NCI-H1105 (cell line): ENCODE results near the gene TUBB1.

Experiments
- DNase-seq: peaks from one replicate; lab custom pipeline; 2025; lab: John Stamatoyannopoulos, UW

The TUBB1 gene

GRCh38 chr20:58989196-58989595, 30.0 kb upstream of the TUBB1 start:
- DNase-seq, result no peak

DNA sequence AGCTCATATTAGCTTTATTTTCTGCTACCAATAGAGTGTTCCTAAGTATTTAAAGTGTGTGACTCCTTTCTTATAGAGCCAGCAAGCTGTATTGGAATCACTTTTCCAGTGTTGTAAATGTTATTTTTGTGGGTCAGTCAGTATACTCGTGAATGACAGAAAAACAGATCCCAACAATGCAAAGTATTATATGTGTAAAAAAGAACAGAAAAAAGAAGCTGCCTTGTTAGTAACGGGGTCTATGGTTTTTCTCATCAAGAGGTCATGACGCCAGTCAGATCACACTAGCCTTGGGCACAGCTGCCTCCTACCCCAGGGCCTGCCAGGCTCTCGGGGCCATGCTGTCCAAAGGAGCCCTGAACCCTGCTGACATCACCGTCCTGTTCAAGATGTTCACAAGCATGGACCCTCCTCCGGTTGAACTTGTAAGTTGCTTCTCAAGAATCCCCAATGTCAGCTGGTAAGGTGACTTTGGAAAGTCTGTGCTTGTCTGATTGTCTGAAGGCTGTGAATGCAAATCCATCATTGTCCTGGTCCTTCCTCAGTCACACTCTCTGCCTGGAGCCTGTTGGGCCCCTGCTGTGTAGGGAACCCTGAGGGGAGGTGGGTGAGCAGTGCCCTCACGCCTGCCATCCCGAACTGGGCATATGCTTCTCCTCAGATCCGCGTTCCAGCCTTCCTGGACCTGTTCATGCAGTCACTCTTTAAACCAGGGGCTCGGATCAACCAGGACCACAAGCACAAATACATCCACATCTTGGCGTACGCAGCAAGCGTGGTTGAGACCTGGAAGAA, 28.4 kb upstream of the TUBB1 start:
- DNase-seq, result no peak

DNA sequence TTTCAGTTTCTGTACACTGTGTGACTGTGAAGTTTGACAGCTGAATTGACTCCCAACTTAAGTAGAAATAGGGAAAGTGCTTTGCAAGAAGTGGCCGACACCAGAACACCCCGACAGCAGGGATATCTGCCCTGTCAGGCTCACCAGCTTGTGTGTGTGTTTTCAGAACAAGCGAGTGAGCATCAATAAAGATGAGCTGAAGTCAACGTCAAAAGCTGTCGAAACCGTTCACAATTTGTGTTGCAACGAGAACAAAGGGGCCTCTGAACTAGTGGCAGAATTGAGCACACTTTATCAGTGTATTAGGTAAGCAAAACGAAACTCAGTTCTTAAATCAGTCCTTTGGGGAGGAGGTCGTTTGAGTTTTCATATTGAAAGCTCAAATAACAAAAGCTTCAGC, 27.5 kb upstream of the TUBB1 start:
- no peak for DNase-seq

DNA sequence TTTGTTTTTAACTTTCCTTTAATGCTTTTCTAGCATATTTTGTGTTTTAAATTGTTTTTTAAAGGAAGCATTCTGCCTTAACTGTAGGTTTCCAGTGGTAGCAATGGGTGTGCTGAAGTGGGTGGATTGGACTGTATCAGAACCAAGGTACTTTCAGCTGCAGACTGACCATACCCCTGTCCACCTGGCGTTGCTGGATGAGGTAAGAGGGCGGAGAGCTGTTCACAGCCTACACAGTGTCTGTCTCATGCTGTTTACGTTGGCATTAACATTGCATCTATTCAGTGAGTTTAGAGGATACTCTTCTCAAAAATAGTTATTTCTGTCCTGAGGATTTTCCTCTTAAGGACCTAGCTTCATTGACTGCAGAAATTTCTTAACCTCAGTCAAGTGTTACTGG, 26.3 kb upstream of the TUBB1 start:
- DNase-seq, result no peak

- DNase-seq, result no peak
These were observed 25.6 kb upstream of the TUBB1 start for GRCh38 chr20:58993332-58994248.

GRCh38 chr20:58994390-58995159, 24.7 kb upstream of the TUBB1 start:
- no peak for DNase-seq

GRCh38 chr20:58995461-58996225, 23.6 kb upstream of the TUBB1 start:
- DNase-seq, result no peak

DNA sequence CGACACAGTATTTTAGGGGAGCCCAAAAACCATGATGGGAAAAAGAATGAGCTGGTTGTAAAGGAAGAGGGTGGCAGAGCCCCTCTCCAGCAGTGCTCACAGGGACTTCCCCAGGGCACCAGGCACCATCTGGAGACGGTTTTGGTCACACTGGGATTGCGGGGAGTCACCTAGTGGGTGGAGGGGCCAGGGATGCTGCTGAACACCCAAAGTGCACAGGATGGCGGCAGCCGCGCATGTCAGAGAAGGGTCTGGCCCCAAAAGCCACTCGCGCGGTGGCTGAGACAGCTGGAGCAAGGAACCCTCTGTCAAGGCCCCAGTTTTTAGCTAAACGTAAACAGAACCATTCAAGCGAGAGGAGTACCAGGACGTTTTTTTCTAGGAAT, 23.0 kb upstream of the TUBB1 start:
- DNase-seq, result no peak

GRCh38 chr20:58997141-58997770, 22.0 kb upstream of the TUBB1 start:
- DNase-seq, result no peak

DNA sequence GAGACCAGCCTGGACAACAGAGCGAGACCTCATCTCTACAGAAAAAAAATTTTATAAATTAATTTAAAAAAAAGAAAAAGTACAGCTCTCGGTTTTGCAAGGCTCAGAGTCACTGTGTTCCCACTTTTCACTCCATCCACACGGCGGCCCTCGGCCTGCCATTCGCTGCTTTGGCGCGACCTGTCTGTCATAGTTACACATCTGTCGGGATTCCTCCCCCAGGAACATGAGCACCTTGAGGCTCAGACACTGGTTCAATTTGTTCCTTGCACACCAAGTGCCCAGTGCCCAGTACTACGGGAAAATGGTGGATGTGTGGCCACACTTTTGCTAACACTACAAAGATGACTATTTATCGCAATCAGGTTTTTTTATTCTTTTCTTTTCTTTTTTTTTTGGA, 20.6 kb upstream of the TUBB1 start:
- DNase-seq, result no peak

DNA sequence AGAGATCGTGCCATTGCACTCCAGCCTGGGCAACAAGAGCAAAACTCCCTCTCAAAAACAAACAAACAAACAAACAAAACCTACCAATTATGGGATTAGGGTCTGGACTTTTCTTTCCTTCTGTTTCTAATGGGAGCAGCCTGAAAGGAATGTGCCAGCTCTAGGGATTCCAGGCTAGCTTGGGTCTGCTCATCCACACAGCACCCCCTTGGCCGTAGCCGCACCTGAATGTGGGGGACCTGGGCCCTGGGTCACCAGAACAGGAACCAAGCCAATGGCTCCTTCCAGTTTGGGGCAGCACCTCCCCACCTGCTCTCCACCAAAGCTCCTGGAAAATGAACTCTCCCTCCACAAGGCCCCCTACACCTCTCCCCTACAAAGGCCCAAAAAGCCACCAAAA, 18.9 kb upstream of the TUBB1 start:
- no peak for DNase-seq

GRCh38 chr20:59001068-59001448, 18.2 kb upstream of the TUBB1 start:
- no peak for DNase-seq

- no peak for DNase-seq
These were observed 17.6 kb upstream of the TUBB1 start for GRCh38 chr20:59001449-59002171.

DNA sequence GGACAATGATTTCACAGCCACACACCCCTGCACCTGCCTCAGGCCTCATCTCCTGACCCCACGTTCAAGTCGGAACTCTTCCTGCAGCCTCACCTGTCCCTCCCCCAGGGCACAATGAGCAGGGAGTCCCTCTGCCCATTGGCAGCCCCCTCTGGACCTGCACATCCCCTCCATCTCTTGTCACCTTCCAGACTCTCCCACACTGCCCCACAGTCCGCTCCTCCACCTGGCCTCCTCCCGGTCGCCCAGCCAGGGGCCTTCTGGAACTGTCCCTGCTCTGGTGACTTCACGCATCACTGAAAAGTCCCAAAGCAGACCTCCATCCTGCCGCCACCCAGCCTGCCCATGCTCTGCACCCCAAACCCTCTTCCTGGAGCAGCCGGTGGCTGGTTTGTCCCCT, 16.8 kb upstream of the TUBB1 start:
- no peak for DNase-seq

DNA sequence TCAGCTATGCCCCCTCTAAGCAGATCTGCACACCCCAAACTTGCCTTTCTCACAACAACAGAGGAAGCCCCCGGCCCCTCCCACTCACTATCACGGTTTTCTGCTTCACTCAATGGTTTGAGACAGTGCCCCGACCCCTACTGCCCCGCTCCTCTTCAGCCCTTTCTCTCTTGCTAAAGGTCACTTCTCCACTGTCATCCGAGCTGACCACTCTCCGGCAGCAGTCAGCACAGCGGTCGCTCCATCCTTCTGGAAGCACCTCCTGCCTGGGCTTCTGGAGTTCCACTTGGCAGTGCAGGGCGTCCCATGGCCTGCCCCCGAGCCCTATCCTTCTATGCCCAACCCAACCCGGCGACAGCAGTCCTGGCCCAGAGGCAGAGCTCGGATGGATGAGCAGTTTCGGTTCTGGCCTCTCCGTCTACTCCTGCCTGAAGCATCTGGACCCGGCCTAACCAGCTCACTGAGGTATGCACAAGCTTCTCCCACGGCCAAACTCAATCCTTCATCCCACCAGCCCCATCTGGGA, 16.3 kb upstream of the TUBB1 start:
- DNase-seq, result no peak

- no peak for DNase-seq
These were observed 15.3 kb upstream of the TUBB1 start for GRCh38 chr20:59003836-59004492.

GRCh38 chr20:59004493-59004762, 14.8 kb upstream of the TUBB1 start:
- DNase-seq, result no peak

- peak; percentile 29 for DNase-seq
These were observed 14.3 kb upstream of the TUBB1 start for GRCh38 chr20:59004763-59005522.

- DNase-seq, result no peak
These were observed 13.6 kb upstream of the TUBB1 start for GRCh38 chr20:59005523-59006166.
